ENCODE measurements around the gene ZIC4. TPM values are rescaled to one million over a fixed set of nuclear protein-coding genes. Genes with fewer than 3 reads are reported as not detected.

Gene ZIC4
- total RNA-seq, 1 experiment from 2014 or later, result not detected

- no peaks in the 10 kb centered on the region for H3K4me1 Mint-ChIP-seq (ENCODE audit: insufficient read depth, unreplicated experiment)
- intact Hi-C loops (cut with micrococcal nuclease), result no loop called here
- no peaks in the 10 kb centered on the region for H3K36me3 Mint-ChIP-seq (ENCODE audit: insufficient read depth, unreplicated experiment)
- no peaks in the 10 kb centered on the region for H3K27me3 Mint-ChIP-seq (ENCODE audit: insufficient read depth, unreplicated experiment)
- DNase-seq (ENCODE audit: unreplicated experiment), result no peak
- no peak for TF ChIP-seq CTCF (IDR thresholded peaks at IDR 0.05; ENCODE audit: unreplicated experiment)
- ChIA-PET CTCF (interaction anchor here (0.6 to 0.7 kb wide), 2 partner anchors 10 to 954 kb away, joined by 3 read pairs; no protein-coding TSS in a partner anchor), POLR2A (no interaction called here)
- H3K9me3 Mint-ChIP-seq (ENCODE audit: unreplicated experiment), result peaks cover 7% of the 10 kb centered on the region
- H3K27ac Mint-ChIP-seq (ENCODE audit: low read depth, unreplicated experiment), result no peak overlapping the region
- H3K4me3 Mint-ChIP-seq (ENCODE audit: unreplicated experiment), result no peak overlapping the region
- BruUV-seq (replicated peaks), result no TSS peak
Measured at GRCh38 chr3:147393943-147394883, 12.1 kb downstream of the ZIC4 start.

- Mint-ChIP-seq H3K4me1 (ENCODE audit: insufficient read depth, unreplicated experiment) (no peaks in the 10 kb centered on the region), H3K27ac (ENCODE audit: low read depth, unreplicated experiment) (no peak overlapping the region), H3K36me3 (ENCODE audit: insufficient read depth, unreplicated experiment) (no peaks in the 10 kb centered on the region), H3K4me3 (ENCODE audit: unreplicated experiment) (no peak overlapping the region), H3K9me3 (ENCODE audit: unreplicated experiment) (peaks cover 7% of the 10 kb centered on the region), H3K27me3 (ENCODE audit: insufficient read depth, unreplicated experiment) (peaks cover 4% of the 10 kb centered on the region)
- TF ChIP-seq CTCF (IDR thresholded peaks at IDR 0.05; ENCODE audit: unreplicated experiment), result no peak
- intact Hi-C loops (cut with micrococcal nuclease), result no loop called here
- BruUV-seq (replicated peaks), result no TSS peak
- no peak for DNase-seq (ENCODE audit: unreplicated experiment)
- ChIA-PET CTCF (interaction anchor here (0.7 kb wide), 1 partner anchor 953 kb away, joined by 3 read pairs; no protein-coding TSS in a partner anchor), POLR2A (no interaction called here)
Measured at GRCh38 chr3:147393261-147393942, 12.9 kb downstream of the ZIC4 start.

GRCh38 chr3:147392625-147392946 is 13.8 kb downstream of the ZIC4 start:
- POLR2A ChIA-PET, result no interaction called here
- H3K9me3 Mint-ChIP-seq (ENCODE audit: unreplicated experiment), result peaks cover 7% of the 10 kb centered on the region
- no peak for TF ChIP-seq CTCF (IDR thresholded peaks at IDR 0.05; ENCODE audit: unreplicated experiment)
- no peaks in the 10 kb centered on the region for H3K4me1 Mint-ChIP-seq (ENCODE audit: insufficient read depth, unreplicated experiment)
- CTCF ChIA-PET, result no interaction called here
- BruUV-seq (replicated peaks), result no TSS peak
- H3K4me3 Mint-ChIP-seq (ENCODE audit: unreplicated experiment), result no peak overlapping the region
- H3K36me3 Mint-ChIP-seq (ENCODE audit: insufficient read depth, unreplicated experiment), result no peaks in the 10 kb centered on the region
- peaks cover 12% of the 10 kb centered on the region for H3K27me3 Mint-ChIP-seq (ENCODE audit: insufficient read depth, unreplicated experiment)
- no peak for DNase-seq (ENCODE audit: unreplicated experiment)
- H3K27ac Mint-ChIP-seq (ENCODE audit: low read depth, unreplicated experiment), result no peak overlapping the region
- intact Hi-C loops (cut with micrococcal nuclease), result no loop called here

- Mint-ChIP-seq H3K27ac (ENCODE audit: low read depth, unreplicated experiment) (no peak overlapping the region), H3K27me3 (ENCODE audit: insufficient read depth, unreplicated experiment) (peaks cover 18% of the 10 kb centered on the region)
- CTCF ChIA-PET, result no interaction called here
Measured at GRCh38 chr3:147391781-147392624, 14.3 kb downstream of the ZIC4 start.

More at GRCh38 chr3:147391781-147392624, 14.3 kb downstream of the ZIC4 start:
- no peaks in the 10 kb centered on the region for H3K36me3 Mint-ChIP-seq (ENCODE audit: insufficient read depth, unreplicated experiment)
- H3K4me3 Mint-ChIP-seq (ENCODE audit: unreplicated experiment), result no peak overlapping the region
- no peak for DNase-seq (ENCODE audit: unreplicated experiment)
- BruUV-seq (replicated peaks), result no TSS peak
- POLR2A ChIA-PET, result no interaction called here
- H3K4me1 Mint-ChIP-seq (ENCODE audit: insufficient read depth, unreplicated experiment), result no peaks in the 10 kb centered on the region
- H3K9me3 Mint-ChIP-seq (ENCODE audit: unreplicated experiment), result peaks cover 7% of the 10 kb centered on the region
- intact Hi-C loops (cut with micrococcal nuclease), result no loop called here
- TF ChIP-seq CTCF (IDR thresholded peaks at IDR 0.05; ENCODE audit: unreplicated experiment), result no peak

Measured in MCF 10A (cell line).